ENCODE results near the gene SPAG9.
A peak's percentile ranks its signal among the peaks of the same experiment; 100 is the strongest.

Gene SPAG9

GRCh38 chr17:51050291-51051033, 70.2 kb downstream of the SPAG9 start:
- TF ChIP-seq CTCF (IDR thresholded peaks at IDR 0.05; ENCODE audit: insufficient read depth, missing control alignments) = no peak
- no peak for DNase-seq (ENCODE audit: insufficient read length, low spot score)
- no peak for FAIRE-seq

- FAIRE-seq = peak; percentile 96
- TF ChIP-seq CTCF (IDR thresholded peaks at IDR 0.05; ENCODE audit: insufficient read depth, missing control alignments) = no peak
- no peak for DNase-seq (ENCODE audit: insufficient read length, low spot score)
Observed at GRCh38 chr17:51046514-51047384, 73.9 kb downstream of the SPAG9 start.

GRCh38 chr17:51046046-51046445, 74.6 kb downstream of the SPAG9 start:
- TF ChIP-seq CTCF (IDR thresholded peaks at IDR 0.05; ENCODE audit: insufficient read depth, missing control alignments) = no peak
- FAIRE-seq (no peak), DNase-seq (ENCODE audit: insufficient read length, low spot score) (no peak)

DNA sequence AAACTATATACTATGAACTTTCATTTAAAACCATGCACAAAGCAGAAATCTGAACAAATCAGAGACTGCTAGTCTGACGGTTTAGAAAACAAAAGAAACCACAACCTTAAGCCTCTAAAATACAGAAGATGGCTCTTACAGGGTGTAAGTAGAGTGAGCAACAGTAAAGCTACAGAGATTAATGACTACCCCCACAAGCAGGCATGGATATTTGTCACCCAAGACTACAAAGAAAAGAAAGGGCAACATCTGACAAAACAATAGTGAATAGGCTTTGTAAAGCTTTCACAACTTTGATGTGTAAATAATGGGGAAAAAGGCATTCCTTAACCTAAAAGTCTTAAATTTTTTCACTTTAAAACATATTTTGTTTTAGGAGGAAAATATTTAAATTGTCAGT, 75.0 kb downstream of the SPAG9 start:
- DNase-seq (ENCODE audit: insufficient read length, low spot score) (no peak), FAIRE-seq (peak; percentile 66)
- TF ChIP-seq CTCF (IDR thresholded peaks at IDR 0.05; ENCODE audit: insufficient read depth, missing control alignments) = no peak

- TF ChIP-seq CTCF (IDR thresholded peaks at IDR 0.05; ENCODE audit: insufficient read depth, missing control alignments) = no peak
- FAIRE-seq = no peak
- DNase-seq (ENCODE audit: insufficient read length, low spot score) = no peak
Observed at GRCh38 chr17:51044976-51045375, 75.7 kb downstream of the SPAG9 start.

GRCh38 chr17:51036084-51036483, 84.6 kb downstream of the SPAG9 start:
- no peak for TF ChIP-seq CTCF (IDR thresholded peaks at IDR 0.05; ENCODE audit: insufficient read depth, missing control alignments)
- no peak for FAIRE-seq
- DNase-seq (ENCODE audit: insufficient read length, low spot score) = no peak

GRCh38 chr17:51035431-51035830, 85.2 kb downstream of the SPAG9 start:
- no peak for TF ChIP-seq CTCF (IDR thresholded peaks at IDR 0.05; ENCODE audit: insufficient read depth, missing control alignments)
- FAIRE-seq (no peak), DNase-seq (ENCODE audit: insufficient read length, low spot score) (no peak)

Measured in D721Med (cell line).